Measurements from ENCODE around the gene SPC25. TPM values are rescaled to one million over a fixed set of nuclear protein-coding genes. Genes with fewer than 3 reads are reported as not detected.

The SPC25 gene
- total RNA-seq, 1 experiment from 2014 or later = 31.5 TPM

GRCh38 chr2:168896783-168897182 lies 6.6 kb upstream of the SPC25 start:
- no peak overlapping the region for H3K27ac Mint-ChIP-seq
- H3K56ac ChIP-seq (ENCODE audit: insufficient read length, low read depth, low read length) = no peak overlapping the region
- H3K23ac ChIP-seq (ENCODE audit: insufficient read length, low read depth, low read length) = no peak overlapping the region
- no peak for DNase-seq
- no peaks in the 10 kb centered on the region for H3K9me3 Mint-ChIP-seq
- H3K18ac ChIP-seq (ENCODE audit: insufficient read length, low read depth, low read length) = no peak overlapping the region
- H3K14ac ChIP-seq (ENCODE audit: insufficient read depth, low read length) = no peak overlapping the region
- no peak overlapping the region for H2BK120ac ChIP-seq (ENCODE audit: low read depth, low read length, poor library complexity, severe bottlenecking)
- H3T11ph ChIP-seq (ENCODE audit: low read length) = no peak overlapping the region
- no peaks in the 10 kb centered on the region for H3K9me3 ChIP-seq (ENCODE audit: control insufficient read depth, low read depth, low read length)
- no peak overlapping the region for H3K4me2 ChIP-seq (ENCODE audit: insufficient read depth, insufficient read length, low read length)
- no peak overlapping the region for H3K9ac ChIP-seq (ENCODE audit: extremely low read depth, insufficient read length, low read length)
- H4K5ac ChIP-seq (ENCODE audit: insufficient read length, low read depth, low read length) = no peak overlapping the region
- no peaks in the 10 kb centered on the region for H3K79me2 ChIP-seq (ENCODE audit: insufficient read depth, low read length)
- no peak overlapping the region for H2BK12ac ChIP-seq (ENCODE audit: insufficient read length, low read depth, low read length)
- H3K27ac ChIP-seq (ENCODE audit: insufficient read length, low read depth, low read length) = no peak overlapping the region
- H3K4me3 Mint-ChIP-seq = no peak overlapping the region
- H2AK5ac ChIP-seq (ENCODE audit: insufficient read length, low read length) = no peak overlapping the region
- no peaks in the 10 kb centered on the region for H4K20me1 ChIP-seq (ENCODE audit: control insufficient read depth, insufficient read depth, insufficient read length)
- WGBS (ENCODE audit: extremely low coverage, insufficient read length, low lambda C conversion rate) = no CpG with 5 or more reads among the region's 4 CpGs
- no peaks in the 10 kb centered on the region for H3K23me2 ChIP-seq (ENCODE audit: insufficient read length, low read depth, low read length, poor library complexity, severe bottlenecking)
- no peak overlapping the region for H2BK20ac ChIP-seq (ENCODE audit: low read depth, low read length, poor library complexity, severe bottlenecking)
- no peaks in the 10 kb centered on the region for H3K36me3 Mint-ChIP-seq (ENCODE audit: insufficient read depth in 1 of 3, low read depth in 3 of 3)
- no peak overlapping the region for H2AFZ ChIP-seq (ENCODE audit: low read length)
- H3K4ac ChIP-seq (ENCODE audit: low read depth, low read length) = no peak overlapping the region
- H4K8ac ChIP-seq (replicated peaks; ENCODE audit: insufficient read length, low read depth, low read length) = no peak overlapping the region
- no peaks in the 10 kb centered on the region for H3K79me1 ChIP-seq (ENCODE audit: insufficient read depth, low read depth, low read length, poor library complexity, severe bottlenecking)
- H3K27me3 Mint-ChIP-seq (ENCODE audit: low read depth) = peaks cover 5% of the 10 kb centered on the region
- H3K27me3 ChIP-seq (ENCODE audit: insufficient read depth, low read length) = no peaks in the 10 kb centered on the region; the same call in 1 of the 2 replicates
- no peak for TF ChIP-seq CTCF (conservative IDR thresholded peaks at IDR 0.05)
- no peak overlapping the region for H2BK15ac ChIP-seq (ENCODE audit: low read depth, low read length)
- H2BK5ac ChIP-seq (ENCODE audit: insufficient read length, low read length) = no peak overlapping the region
- H3K4me1 ChIP-seq (ENCODE audit: insufficient read depth, low read length) = no peaks in the 10 kb centered on the region
- H3K4me1 Mint-ChIP-seq = peaks cover 8% of the 10 kb centered on the region in 2 experiments
- H4K91ac ChIP-seq (ENCODE audit: insufficient read length, low read depth, low read length) = no peak overlapping the region

All from H9 (cell line).